A549 (cell line): ENCODE results near the gene MB21D2. TPM values are rescaled to one million over a fixed set of nuclear protein-coding genes. Genes with fewer than 3 reads are reported as not detected.
A peak's percentile ranks its signal among the peaks of the same experiment; 100 is the strongest.

Experiments used
- ATAC-seq, 2 experiments: fragments of 200-7000 bp in 1 of 2; fragments of >200 bp in 1 of 2; cut with Nextera tagmentation in 1 of 2; cut with Tn5 transposase in 1 of 2; 3 replicates each; pipeline versions ENCODE4 v1.8.0 to v1.9.1; 2018 to 2020; ENCODE audit warnings: mild to moderate bottlenecking in 1 of 2, moderate library complexity in 1 of 2
- CTCF ChIA-PET: fragments of 300-600 bp; sonication (Branson Sonifier 250); formaldehyde crosslinking; extraction: SDS; loops from one replicate; lab custom pipeline; 2021; ENCODE audit warnings: antibody characterized with exemption, inconsistent platforms; lab: Yijun Ruan, JAX
- POLR2A ChIA-PET: fragments of 350-600 bp; formaldehyde crosslinking; extraction: SDS; loops from one replicate; lab custom pipeline; 2021; ENCODE audit warnings: antibody characterized with exemption, inconsistent platforms; lab: Yijun Ruan, JAX
- DNase-seq, 2 experiments: peaks; one replicate each; pipeline versions ENCODE4 v3.0.0 to v3.0.0-alpha.2; 2011 to 2016; ENCODE audit warnings: low read depth in 1 of 2, low spot score in 1 of 2
- FAIRE-seq: peaks from 2 replicates; lab custom pipeline; 2011; peaks lifted over from hg19 to GRCh38; lab: Jason Lieb, UNC
- H3K27ac ChIP-seq, 2 experiments: fragments of >200 bp; sonication (Bioruptor Twin); formaldehyde crosslinking; 3 replicates each; pipeline ENCODE4 v1.5.1; 2016 to 2017
- H3K4me1 ChIP-seq: fragments of >200 bp; sonication (Bioruptor Twin); formaldehyde crosslinking; 3 replicates; pipeline ENCODE4 v1.6.1; 2016
- H3K4me2 ChIP-seq: fragments of >200 bp; sonication (Bioruptor Twin); formaldehyde crosslinking; 3 replicates; pipeline ENCODE4 v1.6.1; 2016
- H3K4me3 ChIP-seq: fragments of >200 bp; sonication (Bioruptor Twin); formaldehyde crosslinking; 3 replicates; pipeline ENCODE4 v1.5.1; 2016
- H3K9me3 ChIP-seq: fragments of >200 bp; sonication (Bioruptor Twin); formaldehyde crosslinking; 3 replicates; pipeline ENCODE4 v1.6.1; 2016
- BCL3 ChIP-seq: fragments of >200 bp; sonication (Bioruptor Twin); formaldehyde crosslinking; IDR thresholded peaks from 3 replicates; pipeline ENCODE4 v1.6.1; 2016
- CBX2 ChIP-seq: fragments of 200-600 bp; sonication (generic); IDR thresholded peaks from 2 replicates; pipeline ENCODE4 v1.6.1; 2016; ENCODE audit warnings: low read depth, mild to moderate bottlenecking, borderline replicate concordance
- CEBPB ChIP-seq, 2 experiments: fragments of >200 bp in 1 of 2; sonication (Bioruptor Twin) in 1 of 2; formaldehyde crosslinking in 1 of 2; IDR thresholded peaks; 2 replicates each; pipeline ENCODE4 v1.6.1; 2012 to 2016
- CHD2 ChIP-seq: fragments of 150-350 bp; IDR thresholded peaks from 2 replicates; pipeline ENCODE4 v1.6.1; 2014; ENCODE audit warnings: low read length; ENCODE audit not compliant: partially characterized antibody
- E2F6 ChIP-seq: IDR thresholded peaks from 2 replicates; pipeline ENCODE4 v1.6.1; 2012; ENCODE audit warnings: low read depth, borderline replicate concordance
- EHMT2 ChIP-seq: fragments of 200-600 bp; sonication (generic); IDR thresholded peaks from 2 replicates; pipeline ENCODE4 v1.6.1; 2016; ENCODE audit warnings: antibody characterized with exemption, low read depth, mild to moderate bottlenecking, moderate library complexity
- ELK1 ChIP-seq: fragments of 150-350 bp; IDR thresholded peaks from 2 replicates; pipeline ENCODE4 v1.6.1; 2014; ENCODE audit warnings: low read depth, mild to moderate bottlenecking, low read length
- EP300 ChIP-seq, 2 experiments: fragments of >200 bp; sonication (Bioruptor Twin); formaldehyde crosslinking; IDR thresholded peaks; 2 replicates in 1 of 2; 3 replicates in 1 of 2; pipeline ENCODE4 v1.6.1; 2016 to 2017
- FOXS1 ChIP-seq: fragments of 250-450 bp; sonication (Bioruptor Pico); IDR thresholded peaks from 2 replicates; pipeline ENCODE4 v1.5.0; 2020; ENCODE audit warnings: mild to moderate bottlenecking, moderate library complexity
- GATA3 ChIP-seq: IDR thresholded peaks from 2 replicates; pipeline ENCODE4 v1.6.1; 2012; ENCODE audit warnings: borderline replicate concordance
- HDAC2 ChIP-seq: fragments of 200-600 bp; sonication (generic); IDR thresholded peaks from 2 replicates; pipeline ENCODE4 v1.6.1; 2016
- HMGXB4 ChIP-seq: fragments of 250-450 bp; sonication (Bioruptor Pico); IDR thresholded peaks from 2 replicates; pipeline ENCODE4 v1.5.0; 2021; ENCODE audit warnings: mild to moderate bottlenecking, moderate library complexity, borderline replicate concordance
- JUN ChIP-seq, 2 experiments: fragments of >200 bp; sonication (Bioruptor Twin); formaldehyde crosslinking; IDR thresholded peaks; 2 replicates in 1 of 2; 3 replicates in 1 of 2; pipeline ENCODE4 v1.6.1; 2016 to 2017
- JUNB ChIP-seq: fragments of >200 bp; sonication (Bioruptor Twin); formaldehyde crosslinking; IDR thresholded peaks from 2 replicates; pipeline ENCODE4 v1.6.1; 2016
- KDM1A ChIP-seq: fragments of 200-600 bp; sonication (generic); IDR thresholded peaks from 2 replicates; pipeline ENCODE4 v1.6.1; 2016; ENCODE audit warnings: low read depth, mild to moderate bottlenecking
- KDM5A ChIP-seq: fragments of 200-600 bp; sonication (generic); IDR thresholded peaks from 2 replicates; pipeline ENCODE4 v1.6.1; 2016; ENCODE audit warnings: antibody characterized with exemption, mild to moderate bottlenecking
- MAX ChIP-seq: IDR thresholded peaks from 2 replicates; pipeline ENCODE4 v1.6.1; 2012
- MYC ChIP-seq: IDR thresholded peaks from 2 replicates; pipeline ENCODE4 v1.6.1; 2012; ENCODE audit warnings: mild to moderate bottlenecking, inconsistent platforms, low read length, improper control_type of control experiment, borderline replicate concordance
- NFE2L2 ChIP-seq: fragments of 150-350 bp; conservative IDR thresholded peaks from 2 replicates; pipeline ENCODE4 v1.6.1; 2014; ENCODE audit warnings: low read length
- NPAS2 ChIP-seq: fragments of 250-450 bp; sonication (Bioruptor Pico); IDR thresholded peaks from 2 replicates; pipeline ENCODE4 v1.8.0; 2022; ENCODE audit warnings: mild to moderate bottlenecking, moderate library complexity, borderline replicate concordance
- NR3C1 ChIP-seq: fragments of >200 bp; sonication (Bioruptor Twin); formaldehyde crosslinking; IDR thresholded peaks from 3 replicates; pipeline ENCODE4 v1.6.1; 2017
- PHF8 ChIP-seq: fragments of 200-600 bp; sonication (generic); IDR thresholded peaks from 2 replicates; pipeline ENCODE4 v1.6.1; 2016; ENCODE audit warnings: low read depth, mild to moderate bottlenecking, antibody characterized with exemption, moderate library complexity, borderline replicate concordance
- RAD21 ChIP-seq, 2 experiments: fragments of >200 bp in 1 of 2; sonication (Bioruptor Twin) in 1 of 2; formaldehyde crosslinking in 1 of 2; IDR thresholded peaks in 1 of 2; conservative IDR thresholded peaks in 1 of 2; 2 replicates in 1 of 2; 3 replicates in 1 of 2; pipeline ENCODE4 v1.6.1; 2012 to 2018; ENCODE audit warnings: inconsistent platforms in 1 of 2
- RARB ChIP-seq: fragments of 250-450 bp; sonication (Bioruptor Pico); IDR thresholded peaks from 2 replicates; pipeline ENCODE4 v1.8.0; 2021; ENCODE audit warnings: mild to moderate bottlenecking, moderate library complexity
- RFX5 ChIP-seq: fragments of 450-650 bp; IDR thresholded peaks from 2 replicates; pipeline ENCODE4 v1.7.1; 2014; ENCODE audit warnings: antibody characterized with exemption, mild to moderate bottlenecking, moderate library complexity
- SMC3 ChIP-seq: fragments of >200 bp; sonication (Bioruptor Twin); formaldehyde crosslinking; IDR thresholded peaks from 3 replicates; pipeline ENCODE4 v1.6.1; 2018; ENCODE audit warnings: inconsistent platforms
- TP53 ChIP-seq: fragments of 250-450 bp; sonication (Bioruptor Pico); IDR thresholded peaks from 2 replicates; pipeline ENCODE4 v1.5.0; 2021; ENCODE audit warnings: mild to moderate bottlenecking, moderate library complexity
- USF2 ChIP-seq: fragments of 450-650 bp; IDR thresholded peaks from 2 replicates; pipeline ENCODE4 v1.6.1; 2014; ENCODE audit warnings: antibody characterized with exemption
- ZC3H11A ChIP-seq: fragments of 450-650 bp; IDR thresholded peaks from 2 replicates; pipeline ENCODE4 v1.6.1; 2014; ENCODE audit warnings: antibody characterized with exemption, mild to moderate bottlenecking
- WGBS: methylation state at CpG from one replicate; pipeline ENCODE4 v1.1.6; 2017; ENCODE audit errors: missing lambda C conversion rate; 5-methylcytosine and 5-hydroxymethylcytosine counted together
- polyA plus RNA-seq, 4 experiments: library from polyadenylated mRNA; depleted of rRNA in 3 of 4; stranded (reverse); fragments of >200 nt; fragmentation: RNase III in 1 of 4; extraction: RNeasy Plus Mini Kit Qiagen cat#74134 plus additional on column Dnase treatment in 1 of 4; gene quantifications; 2 replicates in 3 of 4; 3 replicates in 1 of 4; pipeline ENCODE4 v1.2.3, GENCODE V29; 2011 to 2017

Gene MB21D2
- polyA plus RNA-seq, 2 of the 4 experiments (the other 2 are of a cell fraction) = 4.8 to 7.5 TPM

- TF ChIP-seq NR3C1 (no peak), CBX2 (no peak), EHMT2 (no peak), RARB (CRISPR knock-in tag) (no peak), JUN (IDR thresholded peaks at IDR 0.05) (peak; percentile 19 to 33; a peak in 2 of 5 replicates), CEBPB (IDR thresholded peaks at IDR 0.05) (peak; percentile 88 to 90), NPAS2 (no peak), JUNB (peak; percentile 25; the same call in 1 of the 2 replicates), MYC (no peak), HDAC2 (no peak), TP53 (no peak), NFE2L2 (no peak), KDM1A (no peak), EP300 (IDR thresholded peaks at IDR 0.05) (peak in 1 of 2 experiments; percentile 43; a peak in 1 of 5 replicates), RAD21 (conservative IDR thresholded peaks at IDR 0.05 in 1 of 2, IDR thresholded peaks at IDR 0.05 in 1 of 2) (no peak), ELK1 (no peak), GATA3 (no peak)
These were observed 39.9 kb upstream of the MB21D2 start (continued) for GRCh38 chr3:192957441-192958021.

- H3K4me3 ChIP-seq = no peak overlapping the region
- no peak for ATAC-seq
- H3K9me3 ChIP-seq = no peaks in the 10 kb centered on the region
- DNase-seq = no peak
- ChIA-PET POLR2A (no interaction called here), CTCF (no interaction called here)
- TF ChIP-seq CHD2 = no peak
- no peak for TF ChIP-seq RFX5
- 69% methylated on average over 5 of the region's 5 CpGs for WGBS
- no peak overlapping the region for H3K4me2 ChIP-seq
- H3K4me1 ChIP-seq = peaks cover 17% of the 10 kb centered on the region; the same call in 2 of the 3 replicates
- FAIRE-seq = no peak
- H3K27ac ChIP-seq = no peak overlapping the region
These were observed 36.3 kb upstream of the MB21D2 start for GRCh38 chr3:192953926-192954325.

- Histone ChIP-seq H3K4me3 (no peak overlapping the region), H3K27ac (no peak overlapping the region), H3K9me3 (no peaks in the 10 kb centered on the region), H3K4me2 (no peak overlapping the region), H3K4me1 (no peaks in the 10 kb centered on the region)
- ChIA-PET CTCF (interaction anchor here (1.4 kb wide), 2 partner anchors 48 to 134 kb away, joined by 3 to 4 read pairs; no protein-coding TSS in a partner anchor), POLR2A (no interaction called here)
- 72% methylated on average over 1 of the region's 1 CpG for WGBS
- FAIRE-seq = no peak
- ATAC-seq = no peak
- DNase-seq = no peak
- TF ChIP-seq ZC3H11A (no peak), BCL3 (no peak), CBX2 (no peak), KDM5A (no peak), FOXS1 (CRISPR knock-in tag) (no peak), SMC3 (no peak), KDM1A (no peak), PHF8 (no peak), USF2 (no peak), CHD2 (no peak), HMGXB4 (no peak), MAX (no peak), E2F6 (no peak), RFX5 (no peak), HDAC2 (no peak), RAD21 (conservative IDR thresholded peaks at IDR 0.05 in 1 of 2, IDR thresholded peaks at IDR 0.05 in 1 of 2) (no peak), ELK1 (no peak), NPAS2 (no peak), NR3C1 (no peak)
These were observed 29.8 kb upstream of the MB21D2 start for GRCh38 chr3:192947421-192947820.
